IPS-20b (cell line): ENCODE results near the gene PIK3R5.
"Not testable (repeated sequence)": the region's sequence is repeated elsewhere in the genome, so short reads cannot be mapped to it uniquely, and the experiment has no call there.

Experiments
- H3K27ac ChIP-seq: one replicate; pipeline ENCODE4 v1.5.1; 2013; ENCODE audit warnings: low read length
- H3K27me3 ChIP-seq: 2 replicates; pipeline ENCODE4 v1.6.1; 2013; ENCODE audit warnings: mild to moderate bottlenecking, low read length, inconsistent platforms; ENCODE audit not compliant: insufficient read depth
- H3K36me3 ChIP-seq: 2 replicates; pipeline ENCODE4 v1.6.1; 2013; ENCODE audit warnings: low read depth, mild to moderate bottlenecking, inconsistent platforms, low read length, moderate library complexity; ENCODE audit not compliant: insufficient read depth
- H3K4me1 ChIP-seq: 2 replicates; pipeline ENCODE4 v1.6.1; 2013; ENCODE audit warnings: mild to moderate bottlenecking, control low read depth, inconsistent platforms, low read length, moderate library complexity; ENCODE audit not compliant: insufficient read depth
- H3K4me3 ChIP-seq: 2 replicates; pipeline ENCODE4 v1.5.1; 2013; ENCODE audit warnings: mild to moderate bottlenecking, low read length, inconsistent platforms
- H3K9ac ChIP-seq: 2 replicates; pipeline ENCODE4 v1.6.1; 2013; ENCODE audit warnings: low read depth, mild to moderate bottlenecking, inconsistent platforms, low read length, moderate library complexity
- H3K9me3 ChIP-seq: 2 replicates; pipeline ENCODE4 v1.6.1; 2013; ENCODE audit warnings: mild to moderate bottlenecking, low read depth, low read length, inconsistent platforms; ENCODE audit not compliant: insufficient read depth

PIK3R5 gene

DNA sequence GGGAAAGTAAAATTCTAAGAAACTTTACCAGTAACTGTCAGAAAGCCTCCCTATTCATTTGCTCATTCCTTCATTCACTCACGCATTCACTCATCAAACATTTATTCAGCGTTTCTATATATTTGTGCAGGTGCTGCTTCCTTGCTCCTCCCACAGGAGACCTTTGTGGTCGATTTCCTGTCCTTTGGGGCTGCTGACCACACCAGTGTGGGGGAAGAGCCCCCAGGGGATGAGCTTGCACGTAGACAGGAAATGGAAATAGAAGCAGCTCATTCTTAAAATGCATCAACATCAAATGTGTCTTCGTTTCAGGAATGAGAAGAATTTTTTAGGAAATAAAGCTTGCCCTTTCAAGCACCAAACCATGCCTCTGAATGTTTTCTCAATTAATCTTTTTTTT lies 107.6 kb downstream of the PIK3R5 start:
- peaks cover 5% of the 10 kb centered on the region; the same call in 1 of the 2 replicates for H3K4me1 ChIP-seq
- no peak overlapping the region for H3K4me3 ChIP-seq
- H3K27ac ChIP-seq, result no peak overlapping the region

DNA sequence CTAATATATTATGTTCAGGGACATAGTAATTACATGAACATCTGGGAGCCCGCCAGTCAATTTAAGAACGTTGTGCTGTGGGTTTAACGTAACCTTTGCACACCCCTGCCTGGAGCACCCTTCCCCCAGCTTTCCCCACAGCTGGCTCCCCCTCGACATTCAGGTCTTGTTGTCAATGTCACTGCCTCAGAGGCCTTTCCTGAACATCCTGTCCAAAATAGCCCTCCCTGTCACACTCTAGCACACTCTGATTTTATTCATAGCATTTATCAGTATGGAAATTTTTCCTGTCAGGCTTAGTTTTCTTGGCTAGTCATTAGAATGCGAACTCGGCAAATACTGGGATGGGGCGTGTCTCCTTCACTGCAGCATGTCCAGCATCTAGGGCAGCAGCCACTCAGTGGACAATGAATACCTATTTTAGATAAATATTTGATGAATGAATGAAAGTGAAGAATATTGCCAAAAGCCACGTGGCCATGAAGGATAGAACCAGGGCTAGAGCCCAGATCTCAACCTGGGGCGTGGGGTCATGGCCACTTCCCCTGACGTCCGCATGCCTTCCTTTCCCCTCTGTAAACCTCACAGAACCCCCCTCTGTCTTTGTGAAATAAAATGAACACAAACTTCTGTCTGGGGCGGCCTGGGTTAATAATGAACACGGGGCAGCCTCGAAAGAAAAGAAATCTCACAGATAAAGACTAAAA lies 108.5 kb downstream of the PIK3R5 start:
- Histone ChIP-seq H3K9ac (no peak overlapping the region), H3K27me3 (no peaks in the 10 kb centered on the region), H3K9me3 (no peaks in the 10 kb centered on the region), H3K36me3 (no peaks in the 10 kb centered on the region), H3K27ac (no peak overlapping the region), H3K4me1 (peaks cover 5% of the 10 kb centered on the region; the same call in 1 of the 2 replicates), H3K4me3 (no peak overlapping the region)

More for the DNA sequence above, 107.6 kb downstream of the PIK3R5 start:
- Histone ChIP-seq H3K27me3 (no peaks in the 10 kb centered on the region), H3K9me3 (no peaks in the 10 kb centered on the region), H3K36me3 (no peaks in the 10 kb centered on the region), H3K9ac (no peak overlapping the region)

DNA sequence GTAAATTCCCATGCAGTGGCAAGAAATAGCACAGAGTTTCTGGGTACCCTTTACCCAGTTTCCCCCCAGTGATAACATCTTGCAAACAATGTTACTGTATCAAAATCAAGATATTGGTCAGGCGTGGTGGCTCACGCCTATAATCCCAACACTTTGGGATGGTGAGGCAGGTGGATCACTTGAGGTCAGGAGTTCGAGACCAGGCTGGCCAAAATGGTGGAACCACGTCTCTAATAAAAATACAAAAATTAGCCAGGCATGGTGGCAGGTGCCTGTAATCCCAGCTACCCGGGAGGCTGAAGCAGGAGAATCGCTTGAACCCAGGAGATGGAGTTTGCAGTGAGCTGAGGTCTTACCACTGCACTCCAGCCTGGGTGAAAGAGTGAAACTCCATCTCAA lies 109.3 kb downstream of the PIK3R5 start:
- not testable (repeated sequence) for H3K9ac ChIP-seq, H3K9me3 ChIP-seq, H3K27ac ChIP-seq, H3K4me3 ChIP-seq, H3K36me3 ChIP-seq, H3K4me1 ChIP-seq, H3K27me3 ChIP-seq

DNA sequence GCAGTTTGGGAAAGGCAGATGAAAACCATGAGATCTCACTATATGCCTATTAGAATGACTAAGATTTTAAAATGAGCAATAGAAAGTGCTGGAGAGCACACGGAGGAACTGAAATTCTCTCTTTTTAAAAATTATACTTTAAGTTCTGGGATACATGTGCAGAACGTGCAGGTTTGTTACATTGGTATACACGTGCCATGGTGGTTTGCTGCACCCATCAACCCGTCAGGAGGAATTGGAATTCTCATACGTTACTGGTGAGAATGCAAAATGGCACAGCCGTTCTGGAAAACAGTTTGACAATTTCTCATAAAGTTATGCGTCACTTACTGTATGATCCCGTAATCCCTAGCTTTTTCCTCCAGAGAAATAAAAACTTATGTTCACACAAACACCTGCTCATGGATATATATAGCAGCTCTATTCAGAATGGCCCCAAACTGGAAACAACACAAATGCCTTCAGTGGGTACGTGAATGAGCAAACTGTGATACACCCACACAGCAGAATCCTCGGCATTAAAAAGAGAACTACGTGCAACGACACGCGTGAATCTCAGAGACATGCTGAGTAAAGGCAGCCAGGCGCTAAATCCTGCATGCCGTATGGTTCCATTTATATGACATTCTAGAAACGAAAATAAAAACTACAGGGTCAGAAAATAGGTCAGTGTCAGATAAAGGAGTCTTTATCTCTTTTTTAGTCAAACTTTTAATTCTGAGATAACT lies 109.9 kb downstream of the PIK3R5 start:
- Histone ChIP-seq H3K27ac (no peak overlapping the region), H3K9me3 (no peaks in the 10 kb centered on the region), H3K27me3 (no peaks in the 10 kb centered on the region), H3K4me1 (peaks cover 5% of the 10 kb centered on the region; the same call in 1 of the 2 replicates), H3K36me3 (no peaks in the 10 kb centered on the region), H3K9ac (no peak overlapping the region), H3K4me3 (no peak overlapping the region)

DNA sequence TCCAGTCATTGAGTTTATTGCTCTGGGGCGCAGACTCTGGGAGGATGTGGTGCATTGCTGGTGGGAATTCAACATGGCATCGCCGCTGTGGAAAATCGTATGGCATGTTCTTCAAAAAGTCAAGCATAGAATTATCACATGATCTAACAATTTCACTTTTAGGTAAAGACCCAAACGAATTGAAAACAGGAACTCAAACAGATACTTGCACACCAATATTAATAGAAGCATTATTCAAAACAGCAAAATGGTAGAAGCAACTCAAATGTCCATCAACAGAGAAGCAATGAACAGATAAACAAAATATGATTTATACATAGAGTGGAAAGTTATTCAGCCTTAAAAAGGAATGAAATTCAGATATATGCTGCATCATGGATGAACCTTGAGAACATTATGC lies 113.9 kb downstream of the PIK3R5 start:
- Histone ChIP-seq H3K9ac (no peak overlapping the region), H3K9me3 (no peaks in the 10 kb centered on the region), H3K36me3 (no peaks in the 10 kb centered on the region), H3K27ac (no peak overlapping the region), H3K4me3 (no peak overlapping the region), H3K4me1 (peaks cover 5% of the 10 kb centered on the region; the same call in 1 of the 2 replicates), H3K27me3 (no peaks in the 10 kb centered on the region)

DNA sequence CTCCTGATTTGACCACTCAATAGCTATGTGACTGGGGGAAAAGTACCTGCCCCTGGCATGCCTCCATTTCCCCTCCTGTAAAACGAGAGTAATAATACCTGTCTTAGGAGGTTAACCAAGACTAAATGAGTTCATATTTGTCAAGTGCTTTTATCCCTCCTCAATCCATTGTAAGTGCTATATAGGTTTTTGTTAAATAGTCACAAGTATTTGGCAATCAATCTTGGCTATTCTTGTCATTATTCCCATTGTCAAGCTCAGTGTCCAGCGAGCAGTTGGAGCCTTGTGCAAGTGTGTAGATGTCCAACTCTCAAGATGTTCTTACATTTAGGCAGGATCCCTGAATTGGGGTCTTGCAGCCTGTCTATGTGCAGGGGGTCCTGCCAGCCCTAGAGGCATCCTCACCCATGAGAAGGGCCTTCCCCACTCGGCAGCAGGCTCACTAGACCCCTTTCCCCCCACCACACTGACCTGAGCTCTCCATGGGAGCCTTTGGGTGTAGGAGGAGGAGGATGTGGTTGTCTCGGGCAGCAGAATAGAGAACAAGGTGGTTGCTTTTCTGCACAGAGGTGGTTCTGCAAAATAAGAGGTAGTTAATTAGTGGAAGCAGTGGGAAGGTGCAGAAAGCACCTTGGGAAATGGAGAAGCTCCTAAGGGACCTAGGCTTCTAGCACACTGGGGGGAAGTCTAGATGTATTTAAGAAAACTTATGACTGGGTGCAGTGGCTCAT lies 116.0 kb downstream of the PIK3R5 start:
- Histone ChIP-seq H3K36me3 (no peaks in the 10 kb centered on the region), H3K27ac (no peak overlapping the region), H3K9me3 (no peaks in the 10 kb centered on the region), H3K4me3 (no peak overlapping the region), H3K27me3 (no peaks in the 10 kb centered on the region), H3K4me1 (peaks cover 5% of the 10 kb centered on the region; the same call in 1 of the 2 replicates), H3K9ac (no peak overlapping the region)

DNA sequence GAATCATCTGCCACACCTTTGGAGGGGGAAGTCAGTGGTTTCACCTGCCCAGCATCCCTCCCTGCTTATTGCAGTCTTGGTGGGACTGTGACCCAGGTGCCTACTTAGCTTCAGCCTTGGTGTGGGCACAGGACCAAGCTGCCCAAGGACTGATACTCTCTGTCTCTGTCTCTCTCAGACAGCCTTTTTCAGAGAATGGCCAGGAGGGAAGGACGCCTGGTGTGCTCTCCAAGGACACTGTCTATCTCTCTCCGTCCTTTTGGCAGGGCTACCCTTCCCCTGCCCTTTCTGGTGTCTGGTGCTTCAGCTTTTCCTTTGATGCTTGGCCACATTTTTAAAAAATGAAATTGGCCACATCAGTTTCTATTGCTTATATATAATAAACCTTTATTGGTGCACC lies 117.6 kb downstream of the PIK3R5 start:
- H3K4me1 ChIP-seq, result peaks cover 5% of the 10 kb centered on the region; the same call in 1 of the 2 replicates
- H3K4me3 ChIP-seq, result no peak overlapping the region
- no peak overlapping the region for H3K9ac ChIP-seq
- H3K27ac ChIP-seq, result no peak overlapping the region
- no peaks in the 10 kb centered on the region for H3K9me3 ChIP-seq
- no peaks in the 10 kb centered on the region for H3K27me3 ChIP-seq
- no peaks in the 10 kb centered on the region for H3K36me3 ChIP-seq

DNA sequence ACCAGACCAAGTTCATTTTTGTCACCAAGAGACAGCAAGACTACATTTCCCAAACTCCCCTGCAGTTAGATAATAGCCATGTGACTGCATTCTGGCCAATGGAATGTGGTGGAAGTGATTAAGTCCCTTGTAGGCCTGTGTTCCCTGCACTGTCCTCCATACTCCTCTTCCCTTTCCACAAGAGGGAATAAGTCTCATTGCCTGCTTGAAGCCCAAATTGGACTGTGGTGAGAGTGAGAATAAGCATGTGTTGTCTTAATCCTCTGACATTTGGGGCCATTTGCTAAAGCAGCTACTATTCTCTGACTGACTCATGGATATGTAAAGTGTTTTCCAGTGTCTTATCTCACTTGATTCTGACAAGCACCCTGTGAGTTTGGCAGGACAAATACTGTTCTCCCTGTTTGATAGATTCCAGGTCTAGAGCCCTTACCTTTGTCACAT lies 118.7 kb downstream of the PIK3R5 start:
- no peak overlapping the region for H3K4me3 ChIP-seq
- H3K36me3 ChIP-seq, result no peaks in the 10 kb centered on the region
- H3K27ac ChIP-seq, result no peak overlapping the region
- peaks cover 5% of the 10 kb centered on the region; the same call in 1 of the 2 replicates for H3K4me1 ChIP-seq
- H3K27me3 ChIP-seq, result no peaks in the 10 kb centered on the region
- no peak overlapping the region for H3K9ac ChIP-seq
- H3K9me3 ChIP-seq, result no peaks in the 10 kb centered on the region

DNA sequence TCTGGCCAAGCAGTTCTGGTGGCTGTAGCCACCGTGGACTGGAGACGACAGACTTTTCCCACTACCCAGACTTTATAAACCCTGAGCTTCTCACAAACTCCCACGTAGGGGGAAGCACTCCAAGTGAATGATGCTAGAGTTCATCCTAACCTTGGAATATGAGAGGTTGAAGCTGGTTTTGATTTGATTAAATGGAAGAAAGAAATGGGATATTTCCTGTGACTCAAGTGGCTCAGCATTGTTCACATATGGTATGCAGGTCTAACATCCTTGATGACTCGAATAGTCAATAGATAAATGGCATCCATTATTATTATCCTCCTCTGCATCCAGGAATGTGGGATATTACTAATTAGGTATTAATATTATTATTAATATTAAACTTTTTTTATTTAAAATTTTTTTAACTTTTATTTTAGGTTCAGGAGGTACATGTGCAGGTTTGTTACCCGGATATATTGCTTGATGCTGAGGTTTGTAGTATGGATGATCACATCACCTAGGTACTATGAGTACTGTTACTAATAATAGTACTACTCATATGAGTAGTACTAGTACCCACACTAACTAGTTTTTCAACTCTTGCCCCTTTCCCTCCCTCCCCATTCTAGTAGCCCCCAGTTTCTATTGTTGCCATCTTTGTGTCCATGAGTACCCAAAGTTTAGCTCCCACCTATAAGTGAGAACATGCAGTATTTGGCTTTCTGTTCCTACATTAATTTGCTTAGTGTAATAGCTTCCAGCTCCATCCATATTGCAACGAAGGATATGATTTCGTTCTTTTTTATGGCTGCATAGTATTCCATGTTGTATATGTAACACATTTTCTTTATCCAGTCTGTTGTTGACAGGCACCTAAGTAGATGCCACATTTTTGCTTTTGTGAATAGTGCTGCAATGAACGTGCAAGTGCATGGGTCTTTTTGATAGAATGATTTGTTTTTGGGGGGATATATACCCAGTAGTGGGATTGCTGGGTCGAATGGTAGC lies 121.0 kb downstream of the PIK3R5 start:
- peaks cover 5% of the 10 kb centered on the region; the same call in 1 of the 2 replicates for H3K4me1 ChIP-seq
- no peak overlapping the region for H3K27ac ChIP-seq
- H3K9ac ChIP-seq, result no peak overlapping the region
- no peaks in the 10 kb centered on the region for H3K9me3 ChIP-seq
- no peak overlapping the region for H3K4me3 ChIP-seq
- H3K36me3 ChIP-seq, result no peaks in the 10 kb centered on the region
- H3K27me3 ChIP-seq, result no peaks in the 10 kb centered on the region

DNA sequence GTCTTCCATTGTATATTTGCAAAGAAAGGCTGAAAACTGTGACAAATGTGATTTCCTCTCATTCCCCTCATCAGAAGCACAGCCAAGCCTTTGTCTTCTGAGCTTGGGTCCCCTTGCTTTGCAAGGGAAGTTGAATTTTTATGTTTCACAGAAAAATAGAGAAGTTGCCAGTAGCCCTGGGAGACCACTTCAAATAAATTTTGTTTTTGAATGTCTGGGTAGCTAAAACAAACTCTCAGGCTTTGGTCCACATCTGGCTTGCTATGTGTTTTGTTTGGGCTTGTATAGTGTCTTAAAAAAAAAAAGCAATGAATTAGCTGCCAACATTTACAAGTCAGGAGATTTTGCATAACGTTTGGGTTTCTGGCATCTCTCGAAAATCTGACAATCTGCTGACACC lies 122.2 kb downstream of the PIK3R5 start:
- Histone ChIP-seq H3K27ac (no peak overlapping the region), H3K4me1 (peaks cover 5% of the 10 kb centered on the region; the same call in 1 of the 2 replicates), H3K4me3 (no peak overlapping the region), H3K9ac (no peak overlapping the region), H3K36me3 (no peaks in the 10 kb centered on the region), H3K27me3 (no peaks in the 10 kb centered on the region), H3K9me3 (no peaks in the 10 kb centered on the region)

DNA sequence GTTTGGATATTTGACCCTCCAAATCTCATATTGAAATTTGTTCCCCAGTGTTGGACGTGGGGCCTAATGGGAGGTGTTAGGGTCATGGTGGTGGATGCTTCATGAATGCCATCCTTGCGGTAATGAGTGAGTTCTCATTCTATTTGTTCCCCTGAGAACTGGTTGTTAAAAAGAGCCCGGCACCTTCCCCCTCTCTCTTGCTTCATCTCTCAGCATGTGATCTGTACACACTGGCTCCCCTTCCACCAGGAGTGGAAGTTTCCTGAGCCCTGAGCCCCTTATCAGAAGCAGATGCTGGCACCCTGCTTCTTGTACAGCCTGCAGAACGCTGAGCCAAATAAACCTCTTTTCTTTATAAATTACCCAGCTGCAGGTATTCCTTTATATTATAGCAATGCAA lies 123.7 kb downstream of the PIK3R5 start:
- no peaks in the 10 kb centered on the region for H3K9me3 ChIP-seq
- H3K36me3 ChIP-seq, result no peaks in the 10 kb centered on the region
- H3K4me3 ChIP-seq, result no peak overlapping the region

More for the DNA sequence above, 123.7 kb downstream of the PIK3R5 start:
- Histone ChIP-seq H3K9ac (no peak overlapping the region), H3K27ac (no peak overlapping the region), H3K4me1 (peaks cover 1% of the 10 kb centered on the region; the same call in 1 of the 2 replicates), H3K27me3 (no peaks in the 10 kb centered on the region)
